Measurements from ENCODE around the gene WFDC12.

- TF ChIP-seq, protein P1, sequence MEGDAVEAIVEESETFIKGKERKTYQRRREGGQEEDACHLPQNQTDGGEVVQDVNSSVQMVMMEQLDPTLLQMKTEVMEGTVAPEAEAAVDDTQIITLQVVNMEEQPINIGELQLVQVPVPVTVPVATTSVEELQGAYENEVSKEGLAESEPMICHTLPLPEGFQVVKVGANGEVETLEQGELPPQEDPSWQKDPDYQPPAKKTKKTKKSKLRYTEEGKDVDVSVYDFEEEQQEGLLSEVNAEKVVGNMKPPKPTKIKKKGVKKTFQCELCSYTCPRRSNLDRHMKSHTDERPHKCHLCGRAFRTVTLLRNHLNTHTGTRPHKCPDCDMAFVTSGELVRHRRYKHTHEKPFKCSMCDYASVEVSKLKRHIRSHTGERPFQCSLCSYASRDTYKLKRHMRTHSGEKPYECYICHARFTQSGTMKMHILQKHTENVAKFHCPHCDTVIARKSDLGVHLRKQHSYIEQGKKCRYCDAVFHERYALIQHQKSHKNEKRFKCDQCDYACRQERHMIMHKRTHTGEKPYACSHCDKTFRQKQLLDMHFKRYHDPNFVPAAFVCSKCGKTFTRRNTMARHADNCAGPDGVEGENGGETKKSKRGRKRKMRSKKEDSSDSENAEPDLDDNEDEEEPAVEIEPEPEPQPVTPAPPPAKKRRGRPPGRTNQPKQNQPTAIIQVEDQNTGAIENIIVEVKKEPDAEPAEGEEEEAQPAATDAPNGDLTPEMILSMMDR (IDR thresholded peaks at IDR 0.05), result no peak
- no peak for TF ChIP-seq POLR2AphosphoS5 (IDR thresholded peaks at IDR 0.05)
Measured at GRCh38 chr20:45100563-45101245, 23.6 kb downstream of the WFDC12 start, which contains the start of gene KCNS1.
